HL-60/S4 treated with retinoic acid at 250 ng/mL for 4 days and 3 days (cell line): ENCODE measurements around the gene RD3L.

ENCODE experiments used
- in situ Hi-C: fragments of 300-500 bp; cut with MboI; formaldehyde crosslinking; loops from 2 replicates; pipeline ENCODE4 v1.7.0; 2022; ENCODE audit warnings: low sequenced_read_pairs

RD3L gene

GRCh38 chr14:103897075-103897947 is 45.0 kb downstream of the RD3L start:
- in situ Hi-C loops: no loop called here

- in situ Hi-C loops: no loop called here
Measured at GRCh38 chr14:103896578-103896977, 45.8 kb downstream of the RD3L start.

- in situ Hi-C loops: no loop called here
Measured at GRCh38 chr14:103894723-103895059, 47.6 kb downstream of the RD3L start.

GRCh38 chr14:103894034-103894722 is 48.2 kb downstream of the RD3L start:
- in situ Hi-C loops: no loop called here

GRCh38 chr14:103892247-103892646 is 50.1 kb downstream of the RD3L start:
- in situ Hi-C loops: no loop called here

- in situ Hi-C loops: no loop called here
Measured at GRCh38 chr14:103891667-103892215, 50.6 kb downstream of the RD3L start.

GRCh38 chr14:103890821-103891666 is 51.3 kb downstream of the RD3L start:
- in situ Hi-C loops: no loop called here
